A673 (cell line): ENCODE data around the gene ELAVL1. TPM values are rescaled to one million over a fixed set of nuclear protein-coding genes. Genes with fewer than 3 reads are reported as not detected.
"Not testable (repeated sequence)": the region's sequence is repeated elsewhere in the genome, so short reads cannot be mapped to it uniquely, and the experiment has no call there.

Experiments
- BruUV-seq: library from RNA; stranded (reverse); fragments of 400-500 nt; replicated peaks from 2 replicates; lab custom pipeline; 2021; lab: Mats Ljungman, UMichigan
- CTCF ChIA-PET: fragments of 300-600 bp; sonication (Branson Sonifier 250); formaldehyde crosslinking; loops from one replicate; lab custom pipeline; 2022; ENCODE audit warnings: antibody characterized with exemption; lab: Charles Lee
- POLR2A ChIA-PET: fragments of 300-600 bp; sonication (Branson Sonifier 250); formaldehyde crosslinking; loops from one replicate; lab custom pipeline; 2022; ENCODE audit warnings: antibody characterized with exemption; ENCODE audit not compliant: low non-redundant PET; lab: Charles Lee
- DNase-seq: peaks from one replicate; pipeline ENCODE4 v3.0.0-alpha.2; 2015; ENCODE audit warnings: low spot score
- H3K27ac ChIP-seq: fragments of 200-600 bp; sonication (generic); 2 replicates; pipeline ENCODE4 v1.5.1; 2016; ENCODE audit warnings: mixed run types, low read depth, mild to moderate bottlenecking, mixed read lengths, antibody characterized with exemption, low read length; ENCODE audit not compliant: poor library complexity, severe bottlenecking
- H3K27me3 ChIP-seq: fragments of 200-600 bp; sonication (generic); replicated peaks from 2 replicates; pipeline ENCODE4 v1.6.1; 2017; ENCODE audit warnings: mixed run types, low read depth, mild to moderate bottlenecking, mixed read lengths, antibody characterized with exemption, low read length; ENCODE audit not compliant: insufficient read depth, poor library complexity
- H3K36me3 ChIP-seq: fragments of 200-600 bp; sonication (generic); 2 replicates; pipeline ENCODE4 v1.6.1; 2016; ENCODE audit warnings: mixed run types, mild to moderate bottlenecking, mixed read lengths, antibody characterized with exemption, low read length; ENCODE audit not compliant: insufficient read depth, poor library complexity, severe bottlenecking
- H3K4me1 ChIP-seq: fragments of 200-600 bp; sonication (generic); 2 replicates; pipeline ENCODE4 v1.6.1; 2017; ENCODE audit warnings: mixed run types, mild to moderate bottlenecking, mixed read lengths, antibody characterized with exemption, low read length; ENCODE audit not compliant: insufficient read depth, poor library complexity, severe bottlenecking
- H3K4me3 ChIP-seq: fragments of 200-600 bp; sonication (generic); 2 replicates; pipeline ENCODE4 v1.5.1; 2016; ENCODE audit warnings: low read depth, mixed run types, mild to moderate bottlenecking, mixed read lengths, low read length; ENCODE audit not compliant: poor library complexity, severe bottlenecking
- H3K9me3 ChIP-seq: fragments of 200-600 bp; sonication (generic); 2 replicates; pipeline ENCODE4 v1.6.1; 2016; ENCODE audit warnings: mixed run types, low read depth, mild to moderate bottlenecking, mixed read lengths, antibody characterized with exemption, low read length; ENCODE audit not compliant: poor library complexity, severe bottlenecking
- CTCF ChIP-seq: fragments of 300-800, 200-600 bp; sonication (generic); conservative IDR thresholded peaks from 2 replicates; pipeline ENCODE4 v1.5.1; 2017; ENCODE audit warnings: low read depth, mild to moderate bottlenecking, antibody characterized with exemption, low read length, moderate library complexity, mixed read lengths
- EZH2 ChIP-seq: fragments of 200-600 bp; sonication (generic); IDR thresholded peaks from 2 replicates; pipeline ENCODE4 v1.6.1; 2017; ENCODE audit warnings: borderline replicate concordance, low read depth, mild to moderate bottlenecking, mixed read lengths, antibody characterized with exemption, low read length; ENCODE audit not compliant: poor library complexity, severe bottlenecking
- intact Hi-C: fragments of 100-400 bp; cut with micrococcal nuclease; formaldehyde crosslinking; loops from one replicate; pipeline ENCODE4 v1.10.0; 2022; ENCODE audit not compliant: unreplicated experiment
- total RNA-seq: library from RNA; stranded (reverse); gene quantifications from 2 replicates; pipeline ENCODE4 v1.2.3, GENCODE V29; 2021

Gene ELAVL1
- total RNA-seq, 1 experiment from 2014 or later = 171 TPM

DNA sequence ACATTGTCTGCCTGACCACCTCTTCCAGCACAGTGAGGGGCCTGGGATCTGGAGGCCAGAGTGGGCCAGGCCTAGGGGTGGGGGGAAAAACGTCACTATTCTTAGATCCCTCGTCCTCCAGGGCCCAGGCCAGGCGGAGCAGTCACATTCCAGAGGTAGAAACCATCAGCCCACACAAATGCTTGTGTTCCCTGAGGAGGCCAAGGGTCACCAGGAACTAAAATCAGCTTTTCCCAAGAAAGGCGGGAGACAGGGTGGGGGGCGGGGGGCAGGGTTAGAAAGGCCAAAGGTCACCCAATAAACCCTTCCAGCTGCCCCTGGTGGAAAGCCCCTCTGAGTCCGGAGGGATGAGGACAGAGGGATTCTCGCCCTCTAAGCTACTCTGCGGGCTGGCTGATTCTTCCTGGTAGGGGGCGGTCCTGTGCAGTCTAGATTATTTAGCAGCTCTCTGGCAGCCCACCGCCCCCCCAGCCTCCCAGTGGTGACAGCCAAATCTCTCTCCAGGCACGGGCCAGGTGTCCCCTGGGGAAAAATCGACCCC is 23.6 kb upstream of the ELAVL1 start:
- no peaks in the 10 kb centered on the region for H3K36me3 ChIP-seq
- no peak overlapping the region for H3K4me3 ChIP-seq
- no peaks in the 10 kb centered on the region for H3K27me3 ChIP-seq
- CTCF ChIA-PET = interaction anchor here (0.5 kb wide), 1 partner anchor 109 kb away, joined by 3 read pairs; the partner anchor contains the start of gene SNAPC2
- no peak for TF ChIP-seq CTCF
- no peak for TF ChIP-seq EZH2
- DNase-seq = no peak
- intact Hi-C loops = no loop called here
- H3K9me3 ChIP-seq = no peaks in the 10 kb centered on the region
- POLR2A ChIA-PET = no interaction called here
- BruUV-seq = no TSS peak
- H3K4me1 ChIP-seq = no peaks in the 10 kb centered on the region
- no peak overlapping the region for H3K27ac ChIP-seq

DNA sequence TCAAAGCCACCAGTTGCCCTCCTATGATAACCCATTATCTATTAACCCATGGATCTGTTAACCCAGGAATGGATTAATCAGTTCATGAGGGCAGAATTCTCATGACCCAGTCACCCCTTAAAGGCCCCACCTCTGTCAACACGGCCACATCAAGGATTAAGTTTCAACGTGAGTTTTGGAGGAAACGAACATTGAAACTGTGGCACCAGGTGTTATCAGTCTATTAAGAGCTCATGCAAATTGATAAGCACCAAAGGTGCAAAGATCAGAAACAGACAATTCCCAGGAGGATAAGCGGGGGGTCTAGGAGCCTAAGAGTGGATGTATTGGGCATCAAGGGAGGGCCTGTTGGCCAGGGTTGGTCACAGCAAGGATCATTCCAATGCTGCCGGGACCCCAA is 19.9 kb upstream of the ELAVL1 start:
- H3K9me3 ChIP-seq = no peaks in the 10 kb centered on the region
- H3K27me3 ChIP-seq = no peaks in the 10 kb centered on the region
- no peak overlapping the region for H3K27ac ChIP-seq
- no peak for DNase-seq
- H3K4me3 ChIP-seq = no peak overlapping the region
- H3K4me1 ChIP-seq = no peaks in the 10 kb centered on the region
- intact Hi-C loops = no loop called here
- no peaks in the 10 kb centered on the region for H3K36me3 ChIP-seq
- no peak for TF ChIP-seq CTCF
- TF ChIP-seq EZH2 = no peak
- ChIA-PET CTCF (no interaction called here), POLR2A (interaction anchor here (0.5 kb wide), 1 partner anchor 67 kb away, joined by 13 read pairs; no protein-coding TSS in a partner anchor)
- no TSS peak for BruUV-seq

- H3K27me3 ChIP-seq, H3K36me3 ChIP-seq, CTCF ChIA-PET, H3K4me1 ChIP-seq, DNase-seq, BruUV-seq, H3K9me3 ChIP-seq, H3K27ac ChIP-seq, intact Hi-C loops, H3K4me3 ChIP-seq, POLR2A ChIA-PET: not testable (repeated sequence)
These were observed 18.8 kb upstream of the ELAVL1 start for GRCh38 chr19:8024256-8024655.

DNA sequence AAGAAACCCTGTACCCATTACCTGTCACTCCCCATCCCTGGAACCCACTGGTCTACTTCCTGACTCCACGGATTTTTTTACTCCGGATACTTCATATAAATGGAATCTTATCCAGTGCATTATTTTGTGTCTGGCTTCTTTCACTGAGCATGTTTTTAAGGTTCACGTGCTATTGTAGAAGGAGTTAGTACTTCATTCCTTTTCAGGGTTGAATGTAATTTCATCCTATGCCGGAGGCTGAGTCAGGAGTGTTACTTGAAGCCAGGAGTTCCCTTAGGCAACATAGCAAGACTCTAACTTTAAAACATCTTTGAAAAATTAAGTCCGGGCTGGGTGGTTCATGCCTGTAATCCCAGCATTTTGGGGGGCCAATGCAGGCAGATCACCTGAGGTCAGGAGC is 17.9 kb upstream of the ELAVL1 start:
- BruUV-seq = no TSS peak
- CTCF ChIA-PET = no interaction called here
- intact Hi-C loops = no loop called here

More for the DNA sequence above, 17.9 kb upstream of the ELAVL1 start:
- no peak for TF ChIP-seq EZH2
- no peak for TF ChIP-seq CTCF
- Histone ChIP-seq H3K27ac (no peak overlapping the region), H3K4me1 (no peaks in the 10 kb centered on the region), H3K9me3 (no peaks in the 10 kb centered on the region), H3K27me3 (no peaks in the 10 kb centered on the region), H3K36me3 (no peaks in the 10 kb centered on the region), H3K4me3 (no peak overlapping the region)
- POLR2A ChIA-PET = no interaction called here
- DNase-seq = no peak
